ENCODE data around the gene SGPP2.
"Not testable (repeated sequence)": the region's sequence is repeated elsewhere in the genome, so short reads cannot be mapped to it uniquely, and the experiment has no call there.

The SGPP2 gene

DNA sequence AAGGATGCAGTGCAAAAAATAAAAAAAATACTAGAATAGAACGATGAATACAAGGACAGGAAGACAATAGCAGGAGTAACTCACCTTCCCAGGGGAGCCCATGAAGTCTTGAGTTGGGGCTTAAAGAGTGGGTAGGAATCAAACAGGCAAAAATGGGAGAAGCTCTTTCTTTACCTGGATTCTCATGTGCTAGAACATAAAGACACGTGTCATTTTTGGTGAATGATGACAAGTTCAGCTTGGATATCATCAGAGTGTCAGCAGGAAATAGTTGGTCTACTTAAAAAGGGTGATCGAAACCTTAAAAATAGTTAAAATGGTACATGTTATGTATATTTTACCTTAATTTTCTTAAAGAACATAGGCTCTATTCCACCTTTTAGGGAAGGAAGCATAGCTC lies 5.7 kb downstream of the SGPP2 start:
- no peak for DNase-seq

DNA sequence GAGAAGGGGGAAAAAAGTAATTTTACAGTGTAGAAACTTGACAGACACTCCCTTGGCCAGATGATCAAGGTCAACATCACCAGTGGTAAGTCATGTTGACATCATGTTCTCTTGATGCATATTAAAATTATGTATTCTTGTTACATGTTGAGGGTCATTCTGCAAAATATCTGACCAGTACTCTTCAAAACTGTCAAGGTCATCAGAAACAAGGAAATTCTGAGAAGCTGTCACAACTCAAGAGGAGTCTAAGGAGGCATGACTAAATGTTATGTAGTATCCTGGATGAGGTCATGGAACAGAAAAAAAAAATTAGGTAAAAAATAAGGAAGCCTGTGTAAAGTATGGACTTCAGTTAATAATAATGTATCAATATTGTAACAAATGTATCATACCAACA lies 6.3 kb downstream of the SGPP2 start:
- DNase-seq, result no peak

DNA sequence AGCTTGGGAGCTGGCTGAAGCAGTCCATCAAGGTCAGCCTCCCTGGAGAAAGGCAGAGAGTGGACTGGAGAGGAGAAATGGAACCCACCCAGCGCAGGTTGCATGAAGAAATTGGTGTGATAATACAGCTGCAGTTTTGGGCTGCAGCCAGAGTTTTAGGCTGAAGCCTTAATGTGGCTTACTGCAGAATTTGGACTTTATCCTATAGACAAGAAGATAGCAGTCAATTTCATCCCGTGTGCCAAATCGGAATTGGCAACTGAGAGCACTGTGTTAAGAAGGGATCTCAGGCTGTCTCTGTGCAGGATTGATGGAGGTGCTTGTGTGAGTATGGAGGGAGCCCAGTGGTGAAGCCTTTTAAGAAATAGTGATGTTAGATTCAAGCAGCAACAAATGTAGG lies 7.5 kb downstream of the SGPP2 start:
- no peak for DNase-seq

DNA sequence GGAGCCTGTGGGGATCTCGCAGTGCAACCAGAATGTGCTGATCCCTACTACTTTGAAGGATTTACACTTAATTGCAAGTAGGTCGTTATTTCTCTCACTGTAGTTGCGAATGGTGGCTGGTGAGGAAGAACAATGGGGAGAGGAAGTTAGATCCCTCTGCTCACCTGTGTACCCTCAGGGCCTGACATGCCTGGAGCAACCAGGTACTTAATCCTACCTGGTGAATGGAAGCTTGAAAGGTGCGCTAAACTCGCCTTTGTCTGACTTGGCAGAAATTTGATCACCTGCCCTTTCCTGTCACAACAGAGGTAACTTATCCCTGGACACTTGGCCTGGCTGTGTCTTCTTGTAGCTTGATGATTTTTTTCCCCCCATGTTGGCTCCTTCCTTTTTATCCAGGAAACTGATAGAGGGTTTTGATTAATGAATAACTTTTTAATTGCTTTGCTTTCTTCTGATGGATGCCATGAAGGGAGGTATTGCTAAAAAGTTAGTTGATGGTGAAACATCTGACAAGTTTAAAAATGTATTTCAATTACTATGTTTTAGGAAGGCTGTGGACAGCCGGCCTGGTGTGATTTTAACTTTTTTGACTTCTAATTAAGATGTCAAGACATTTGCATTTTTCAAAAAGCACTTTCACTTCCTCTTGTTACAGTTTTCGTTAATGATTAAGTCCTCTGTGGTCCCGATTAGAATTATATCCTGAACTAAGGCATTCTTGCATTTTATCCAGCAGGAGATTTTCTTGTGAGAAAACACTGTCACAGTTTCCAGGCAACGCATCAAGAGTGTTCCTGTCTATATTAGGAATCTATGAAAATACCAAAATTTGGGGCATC lies 9.2 kb downstream of the SGPP2 start:
- no peak for DNase-seq

DNA sequence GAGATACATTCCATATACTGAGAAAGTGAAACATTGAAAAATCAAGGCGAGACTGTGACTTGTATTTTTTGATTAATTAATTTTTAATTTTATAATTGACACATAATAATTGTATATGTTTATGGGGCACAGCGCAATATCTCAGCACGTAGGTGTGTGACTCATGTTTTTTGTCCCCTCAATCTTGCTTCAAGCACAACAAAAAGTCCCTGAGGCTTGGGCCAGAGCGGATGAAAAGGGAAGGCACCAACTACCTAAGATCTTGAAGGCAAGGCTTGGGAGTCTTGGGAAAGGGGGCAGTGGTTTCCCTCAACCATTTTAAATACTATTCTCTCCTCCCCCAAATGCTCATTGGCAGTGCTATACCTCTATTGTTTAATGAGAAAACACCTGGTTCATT lies 9.9 kb downstream of the SGPP2 start:
- no peak for DNase-seq

DNA sequence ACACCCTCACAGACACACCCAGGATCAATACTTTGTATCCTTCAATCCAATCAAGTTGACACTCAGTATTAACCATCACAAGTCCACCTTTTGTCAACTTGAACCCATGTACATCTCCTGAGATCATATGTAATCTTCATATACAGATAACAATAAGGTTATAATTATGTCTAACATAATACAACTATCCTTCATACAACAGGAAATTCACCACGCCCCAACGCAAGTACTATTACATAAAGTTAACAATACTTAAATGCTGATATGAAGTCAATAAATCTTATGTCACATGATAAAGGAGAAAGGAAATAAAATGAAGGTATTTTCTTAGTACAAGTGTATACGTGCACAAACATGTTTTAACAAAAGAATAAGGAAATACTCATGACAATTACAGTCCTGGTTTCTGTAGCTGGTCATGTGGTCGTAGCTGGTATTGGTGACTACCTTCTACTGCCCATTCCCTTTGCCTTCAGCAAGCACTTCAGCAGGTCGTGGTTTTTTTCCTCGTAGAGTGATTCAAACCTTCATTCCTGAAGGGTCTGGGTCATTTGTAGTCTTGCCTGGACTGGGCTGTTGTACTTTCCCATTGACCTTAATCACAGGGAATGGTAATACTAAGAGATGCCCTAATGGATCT lies 11.2 kb downstream of the SGPP2 start:
- DNase-seq, result not testable (repeated sequence)

DNA sequence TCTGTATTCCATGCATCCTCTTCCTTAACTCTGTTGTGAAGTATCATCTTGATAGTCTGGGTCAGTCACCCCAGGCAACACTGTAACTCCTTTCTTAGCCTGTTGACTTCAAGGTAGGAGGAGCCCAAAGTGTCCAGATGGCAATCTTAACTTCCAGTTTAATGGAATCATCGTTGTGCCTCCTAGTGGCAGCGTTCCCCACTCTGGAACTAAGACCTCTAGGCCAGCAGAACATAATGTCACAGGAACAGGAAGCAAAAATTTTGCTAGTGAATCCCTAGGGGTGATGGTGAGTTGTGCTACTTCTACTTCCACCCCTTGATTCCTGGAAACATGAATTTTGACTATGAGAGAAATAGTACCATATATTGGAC lies 11.7 kb downstream of the SGPP2 start:
- DNase-seq, result no peak

DNA sequence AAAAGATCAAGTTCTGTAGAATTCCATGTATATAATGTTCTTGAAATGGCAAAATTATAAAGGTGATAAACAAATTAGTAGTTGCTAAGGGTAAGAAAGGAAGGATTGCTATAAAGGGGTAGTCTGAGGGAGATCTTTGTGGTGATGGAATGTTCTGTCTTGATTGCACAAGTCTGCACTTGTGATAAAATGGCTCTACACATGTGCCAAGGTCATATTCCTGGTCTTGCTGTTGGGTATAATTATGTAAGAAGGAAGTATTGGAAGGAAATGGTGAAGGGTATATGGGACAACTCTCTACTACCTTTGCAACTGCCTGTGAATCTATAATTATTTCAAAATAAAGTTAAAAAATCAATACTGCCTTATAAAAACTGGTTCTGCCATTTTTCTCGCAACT lies 15.3 kb downstream of the SGPP2 start:
- DNase-seq, result no peak

DNA sequence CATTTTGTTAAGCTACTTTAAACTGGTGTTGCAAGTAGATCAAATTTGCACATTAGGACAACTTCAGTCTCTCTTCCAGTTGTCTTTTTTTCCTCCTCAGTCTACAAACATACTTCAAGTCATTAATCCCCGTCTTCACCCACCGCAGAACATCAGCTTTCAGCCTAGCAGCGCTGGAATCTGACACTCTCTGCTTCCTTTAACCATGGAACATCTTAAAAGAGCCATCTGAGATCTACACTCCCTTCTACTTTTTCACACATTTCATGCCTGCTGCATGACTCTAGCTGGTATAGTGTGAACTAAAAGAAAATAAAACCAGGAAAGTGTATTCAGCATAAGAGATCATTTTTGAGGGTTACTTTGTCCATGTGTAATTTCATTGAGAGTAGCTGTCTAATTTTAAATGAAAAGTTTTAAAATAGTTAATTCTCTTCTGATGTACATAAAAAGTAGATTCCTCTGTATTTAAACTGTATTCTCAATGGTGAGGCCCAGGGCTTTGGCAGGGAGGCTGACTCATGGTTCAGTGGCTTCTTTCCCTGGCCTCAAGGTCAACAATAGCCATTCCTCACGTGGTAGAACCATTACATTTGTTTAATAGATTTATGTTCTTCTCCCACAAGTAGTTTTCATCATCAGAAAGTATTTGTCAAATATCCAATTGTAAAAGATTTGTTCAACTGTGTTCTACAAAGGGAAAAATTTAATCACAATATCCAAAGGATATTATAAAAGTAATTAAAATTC lies 16.5 kb downstream of the SGPP2 start:
- DNase-seq, result no peak

DNA sequence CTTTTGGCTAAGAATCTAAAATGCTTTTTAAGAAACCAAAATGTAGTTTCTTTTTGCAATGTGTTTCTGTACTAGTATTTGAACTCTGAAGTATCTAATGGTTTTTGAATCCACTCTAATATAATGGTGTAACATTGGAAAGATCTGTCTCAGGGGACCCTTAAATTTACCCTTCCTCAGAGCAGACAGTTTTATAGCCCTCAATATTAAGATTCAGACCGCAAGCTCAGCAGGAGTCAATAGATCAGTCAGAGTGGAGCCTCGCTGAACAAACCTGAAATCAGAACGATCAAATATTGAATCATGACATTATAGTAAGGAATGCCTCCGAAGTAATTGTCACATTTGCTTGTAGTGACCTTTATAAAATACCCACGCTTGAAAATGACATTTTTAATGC lies 18.3 kb downstream of the SGPP2 start:
- DNase-seq, result no peak

DNA sequence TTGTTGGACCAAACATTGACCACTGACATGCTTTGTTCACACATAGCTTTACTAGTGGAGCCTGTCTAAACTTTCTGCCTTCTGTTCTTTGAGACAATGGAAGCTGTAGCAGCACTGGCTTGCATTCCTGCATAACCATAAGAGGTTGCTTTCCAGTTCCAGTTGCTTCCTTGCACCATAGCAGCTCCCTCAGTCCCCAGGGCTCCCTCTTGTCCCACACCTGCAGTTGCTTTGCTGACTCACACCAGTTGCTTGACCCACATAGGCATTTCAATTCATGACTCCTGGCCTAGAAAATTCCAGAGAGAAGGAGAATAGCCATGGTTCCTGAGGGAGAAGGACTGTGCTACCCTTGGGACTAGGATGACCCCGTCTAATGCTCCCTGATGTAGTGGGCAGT lies 20.9 kb downstream of the SGPP2 start:
- no peak for DNase-seq

DNA sequence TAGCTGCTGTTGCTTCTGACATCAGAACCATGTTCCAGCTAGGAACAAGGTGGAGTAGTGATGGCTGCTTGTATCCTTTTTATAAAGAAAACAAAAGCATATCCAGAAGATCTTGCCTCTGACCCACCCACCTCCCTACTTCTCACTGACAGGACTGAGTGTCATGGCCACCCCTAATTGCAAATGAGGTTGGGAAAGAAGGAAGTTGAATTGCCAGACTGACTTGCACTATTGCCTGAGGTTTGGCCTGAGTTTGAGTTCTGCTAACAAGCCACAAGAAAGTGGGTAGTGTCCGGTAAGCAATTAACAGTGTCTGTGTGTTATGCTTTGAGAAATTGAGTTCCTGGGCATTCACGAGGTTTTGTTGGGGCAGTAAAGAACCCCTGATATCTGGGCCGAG lies 22.8 kb downstream of the SGPP2 start:
- DNase-seq, result no peak

DNA sequence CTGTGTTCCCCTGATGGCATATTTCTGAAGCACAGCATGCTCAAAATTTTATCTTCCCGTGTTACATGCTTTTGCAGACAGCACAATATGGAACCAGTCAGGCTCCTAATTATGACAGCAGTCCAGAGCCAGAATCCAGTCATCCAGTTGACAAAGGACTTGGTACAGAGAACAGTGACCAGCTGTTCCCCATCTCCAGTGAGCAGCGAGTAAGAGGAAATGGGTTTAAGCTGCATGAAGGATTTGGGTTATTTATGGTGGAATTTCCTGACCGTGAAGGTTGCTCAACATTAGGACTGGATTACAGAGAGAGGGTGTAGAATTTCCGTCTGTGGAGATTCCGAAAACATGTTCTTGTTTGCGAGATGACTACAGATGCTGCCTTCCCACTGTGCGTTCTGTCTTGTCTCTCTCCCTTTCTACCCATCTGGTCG lies 24.4 kb downstream of the SGPP2 start:
- DNase-seq, result no peak

DNA sequence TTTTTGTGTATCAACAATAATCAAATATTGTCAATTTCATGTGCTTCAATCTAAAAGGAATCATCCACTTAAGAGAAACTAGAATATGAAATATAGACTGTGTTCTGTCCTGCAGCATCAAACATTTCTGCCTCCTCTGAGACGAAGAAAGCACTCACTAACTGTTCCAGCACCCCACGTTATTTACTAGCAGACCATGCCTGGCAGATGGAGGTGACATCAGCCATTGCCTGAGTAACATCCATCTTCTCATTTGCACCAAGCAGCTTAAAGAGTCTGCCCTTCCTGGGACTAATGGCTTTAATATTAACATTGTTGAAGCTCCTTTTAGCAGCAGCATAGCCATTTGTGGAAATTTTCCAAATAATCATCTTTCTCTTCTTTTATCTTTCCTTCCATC lies 25.7 kb downstream of the SGPP2 start:
- DNase-seq, result no peak

DNA sequence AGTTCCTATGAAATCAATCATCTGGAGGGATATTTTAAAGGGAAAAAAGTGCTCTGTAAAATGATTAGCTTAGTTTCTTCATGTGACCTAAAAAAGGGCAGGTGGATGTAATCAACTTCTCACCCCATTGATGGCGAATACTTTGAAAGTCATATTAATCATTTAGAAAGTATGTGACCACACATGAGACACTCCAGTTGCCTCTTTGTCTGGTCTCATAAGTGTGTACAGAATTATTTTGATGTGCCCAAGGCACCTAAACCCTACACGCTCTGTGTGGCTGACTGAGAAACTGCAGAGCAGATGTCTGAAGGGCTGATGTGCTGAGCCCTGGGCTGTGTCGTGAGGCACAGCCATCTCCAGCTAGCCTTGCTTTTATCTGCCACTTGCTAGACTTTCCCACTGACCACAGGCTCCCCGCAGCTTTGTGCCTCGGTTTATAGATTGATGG lies 26.9 kb downstream of the SGPP2 start:
- DNase-seq, result no peak

DNA sequence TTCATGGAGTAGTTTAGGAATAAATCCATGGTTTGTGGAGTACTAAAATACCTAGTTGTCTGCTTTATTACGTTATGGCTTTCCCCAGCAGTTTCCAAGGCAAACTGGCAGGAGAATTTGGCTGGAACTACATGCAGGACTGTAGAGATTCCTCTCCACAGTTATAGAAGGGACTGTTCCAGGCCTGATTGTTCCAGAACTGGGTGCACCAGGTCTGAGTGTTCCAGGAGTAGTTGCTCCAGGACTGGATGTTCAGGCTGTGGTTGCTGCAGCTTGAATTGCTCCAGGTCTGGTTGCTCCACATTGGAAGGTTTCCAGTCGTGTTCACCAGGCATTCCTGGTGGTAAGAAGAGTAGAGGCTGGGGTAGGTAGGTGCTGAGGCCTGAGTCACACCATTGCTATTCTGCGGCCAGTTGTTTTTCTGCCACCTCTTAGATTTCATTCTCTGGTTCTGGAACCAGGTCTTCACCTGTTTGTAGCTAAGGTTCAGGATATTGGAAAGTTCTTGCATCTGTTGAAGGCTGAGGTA lies 28.1 kb downstream of the SGPP2 start:
- DNase-seq, result no peak

DNA sequence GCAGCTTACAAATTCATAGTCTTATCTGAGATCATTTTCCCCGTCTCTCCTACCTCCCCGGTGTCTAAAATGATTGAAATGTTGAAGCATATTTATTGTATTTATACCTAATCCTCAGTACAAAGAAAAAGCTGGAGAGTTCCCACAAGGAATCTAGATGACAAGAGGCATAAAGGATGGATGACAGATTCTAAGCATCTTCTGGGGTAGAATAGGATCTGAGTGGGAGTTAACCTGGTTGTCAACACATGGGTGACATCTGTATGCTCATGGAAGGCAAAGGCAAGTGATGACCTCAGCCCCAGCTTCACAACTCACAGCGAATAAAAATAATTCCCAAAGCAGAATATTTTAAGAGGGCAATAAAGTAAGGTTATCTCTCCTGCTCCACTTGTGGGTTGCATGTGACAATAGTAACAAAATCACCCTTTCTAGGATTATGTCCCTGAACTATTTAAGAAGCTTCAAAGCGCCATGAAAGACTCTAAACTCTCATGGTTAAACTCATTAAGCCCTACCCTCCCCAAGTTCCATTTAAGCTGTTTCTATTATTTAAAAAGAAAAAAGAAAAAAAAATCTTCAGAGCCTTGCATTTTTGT lies 32.2 kb downstream of the SGPP2 start:
- DNase-seq, result no peak

DNA sequence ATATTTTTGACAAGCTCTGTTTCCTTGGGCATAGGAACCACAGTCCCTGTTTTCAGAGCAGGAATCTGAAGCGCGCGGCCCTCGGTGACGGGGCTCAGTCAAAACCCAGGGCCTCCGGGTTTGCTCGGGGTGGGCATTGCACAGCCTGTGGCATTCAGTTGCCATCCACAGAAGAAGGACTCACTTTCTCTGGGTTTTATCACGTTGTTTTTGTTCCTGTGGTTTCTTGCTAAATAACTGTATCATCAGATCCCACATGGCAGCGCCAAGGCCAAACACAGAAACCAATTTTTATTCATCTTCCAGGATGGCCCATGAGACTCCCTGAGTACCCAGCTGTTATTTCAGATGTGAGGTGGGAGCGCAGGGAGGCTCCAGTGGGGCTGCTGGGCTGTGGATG lies 35.6 kb downstream of the SGPP2 start:
- DNase-seq, result no peak

DNA sequence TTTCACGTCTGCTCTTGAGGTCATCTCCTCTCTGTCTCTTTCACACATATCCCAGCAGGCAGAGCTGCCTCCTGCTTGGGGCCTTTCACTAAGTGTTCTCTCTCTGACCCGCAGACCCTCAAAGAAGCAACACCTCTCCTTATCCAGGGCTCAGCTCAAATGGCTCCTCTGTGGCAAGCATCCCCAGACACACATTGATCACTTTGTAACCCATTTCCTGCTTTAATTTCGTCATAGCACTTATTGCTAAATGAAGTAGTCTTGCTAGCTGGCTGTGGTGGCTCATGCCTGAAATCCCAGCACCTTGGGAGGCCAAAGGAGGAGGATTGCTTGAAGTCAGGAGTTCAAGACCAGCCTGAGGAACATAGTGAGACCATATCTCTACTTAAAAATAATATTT lies 41.4 kb downstream of the SGPP2 start:
- DNase-seq, result no peak

DNA sequence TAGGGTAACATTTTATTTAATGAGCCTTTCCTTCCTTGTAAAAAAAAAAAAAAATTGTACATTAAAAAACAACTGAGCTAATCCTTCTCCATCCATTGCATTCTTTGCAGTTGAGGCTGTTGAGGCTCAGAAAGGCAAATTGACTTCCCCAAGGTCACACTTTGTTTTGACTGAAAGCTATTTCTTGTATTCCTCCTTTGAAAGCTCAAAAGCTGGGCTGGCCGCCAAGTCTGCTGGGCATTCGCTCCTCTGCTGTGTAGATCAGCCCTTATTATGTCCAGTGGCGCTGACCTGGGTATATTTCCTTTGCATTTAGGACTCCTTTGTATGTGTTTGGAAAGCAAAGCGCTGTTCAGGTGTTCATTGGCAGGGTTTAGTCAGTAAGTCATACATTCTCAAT lies 44.0 kb downstream of the SGPP2 start:
- DNase-seq, result no peak

DNA sequence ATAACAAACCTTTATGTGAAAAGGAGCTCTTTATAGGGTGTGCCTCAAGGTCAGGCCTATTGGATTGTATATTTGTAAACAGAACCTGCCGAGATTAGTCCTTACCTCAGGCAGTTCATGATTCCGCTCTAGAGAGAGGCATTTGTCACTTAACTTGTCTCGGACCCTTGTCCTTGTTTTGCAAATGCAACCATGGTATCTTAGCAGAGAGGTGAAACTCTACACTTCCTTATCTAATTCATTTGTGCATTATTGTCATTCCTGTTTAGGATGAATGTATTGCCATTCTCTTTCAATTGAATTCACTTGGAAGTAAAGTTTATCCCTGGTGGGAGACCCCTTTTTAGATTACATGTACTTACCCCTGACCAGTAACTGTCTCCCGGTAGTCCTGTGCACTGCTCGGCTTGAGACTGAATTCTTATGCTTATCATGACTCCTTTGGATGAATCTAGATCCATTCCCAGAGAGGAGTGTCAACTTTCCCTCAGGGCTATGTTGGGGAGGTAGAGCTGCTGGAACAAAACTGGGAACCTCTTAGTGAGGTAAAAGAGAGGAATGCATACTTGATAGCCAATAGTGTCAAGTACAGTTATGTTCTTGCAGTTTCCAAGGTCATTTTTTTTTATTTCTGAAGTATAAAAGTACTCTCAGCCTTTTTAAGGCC lies 46.6 kb downstream of the SGPP2 start:
- no peak for DNase-seq

DNA sequence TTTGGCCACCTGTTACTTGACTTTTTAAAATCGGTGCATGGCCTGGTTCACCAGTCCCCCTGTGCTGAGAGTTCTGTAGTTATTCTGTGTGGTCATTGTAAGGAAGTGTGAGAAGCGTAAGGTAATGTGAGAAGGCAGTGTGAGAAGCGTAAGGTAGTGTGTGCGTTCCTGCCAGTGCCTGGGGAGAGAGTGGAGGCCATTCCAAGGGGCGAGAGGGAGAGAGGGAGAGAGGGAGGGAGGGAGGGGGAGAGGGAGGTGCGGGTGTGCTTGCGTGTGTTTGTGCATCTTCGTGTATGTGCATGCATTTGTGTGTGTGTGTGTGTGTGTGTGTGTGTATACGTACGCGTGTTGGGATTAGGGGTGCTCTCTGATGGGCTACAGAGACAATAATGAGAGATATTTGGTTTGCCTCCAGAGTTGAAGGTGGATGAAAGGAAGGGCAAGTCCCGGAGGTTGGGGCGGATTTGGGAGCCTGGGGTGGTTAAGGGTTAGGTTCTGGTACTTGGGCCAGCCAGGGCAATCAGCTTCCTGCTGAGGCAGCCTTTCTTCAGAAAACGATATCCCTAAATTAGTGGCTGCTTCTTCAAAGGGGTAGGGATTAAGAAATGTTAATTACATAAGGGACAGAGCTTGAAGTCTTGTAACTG lies 53.7 kb downstream of the SGPP2 start:
- no peak for DNase-seq

Measured in stimulated activated CD4-positive, alpha-beta T cell treated with anti-CD3 and anti-CD28 coated beads, Interleukin-2, amount 100 ng/mL, for 24 hours (primary cell).